ENCODE data around the gene LRRC51.

Gene LRRC51

DNA sequence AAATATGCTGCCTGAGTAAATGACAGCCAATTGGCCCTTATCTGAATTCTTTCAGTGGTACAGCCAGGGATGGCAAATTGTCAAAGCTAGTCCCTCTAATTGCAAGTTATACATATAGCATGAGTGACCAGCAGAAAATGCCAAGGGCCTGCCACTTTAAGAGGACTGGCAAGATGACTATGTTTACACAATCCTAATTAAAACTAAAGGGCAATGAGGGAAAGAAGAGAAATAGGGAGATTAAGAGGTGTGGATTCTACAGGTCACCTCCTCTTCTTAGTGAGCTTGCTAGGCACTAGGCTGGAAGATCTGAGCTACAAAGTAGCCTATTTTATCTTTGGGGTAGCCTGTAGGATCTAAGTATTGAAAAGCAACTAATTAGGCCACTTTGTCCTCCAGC, 13.8 kb upstream of the LRRC51 start:
- Histone ChIP-seq H3K9ac (ENCODE audit: insufficient read length) (no peak overlapping the region), H3K4me3 (no peak overlapping the region), H3K27ac (no peak overlapping the region), H3K9me3 (ENCODE audit: low read depth, low read length) (no peaks in the 10 kb centered on the region), H3K36me3 (ENCODE audit: insufficient read depth, low read length) (peaks cover 16% of the 10 kb centered on the region)
- TF ChIP-seq FOXP2 (optimal IDR thresholded peaks at IDR 0.05; ENCODE audit: control extremely low read depth, extremely low read length, insufficient read depth) (no peak), EZH2 (IDR thresholded peaks at IDR 0.05) (no peak), POLR2AphosphoS5 (IDR thresholded peaks at IDR 0.05; ENCODE audit: borderline replicate concordance, low read depth, low read length) (no peak)
- no peak for DNase-seq (ENCODE audit: low read depth, low spot score)

DNA sequence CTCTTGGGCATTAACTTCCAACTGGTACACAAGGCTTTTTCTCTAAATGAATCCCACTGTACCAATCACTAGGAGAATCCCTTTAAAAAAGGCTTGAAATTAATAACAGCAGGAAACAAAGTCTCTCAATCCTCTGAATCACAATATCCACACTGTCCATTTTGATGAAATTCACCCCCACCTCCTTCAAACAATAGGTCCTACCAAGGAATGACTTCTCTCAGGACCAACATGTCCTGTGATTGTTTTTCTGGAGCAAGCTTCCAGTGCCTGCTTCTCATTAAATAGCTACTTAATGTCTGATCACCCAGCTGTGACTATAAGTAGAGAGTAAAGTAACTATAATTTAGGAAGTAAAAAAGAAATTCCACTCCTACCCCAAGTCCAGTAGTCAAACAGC, 13.4 kb upstream of the LRRC51 start:
- TF ChIP-seq POLR2AphosphoS5 (IDR thresholded peaks at IDR 0.05; ENCODE audit: borderline replicate concordance, low read depth, low read length) (no peak), FOXP2 (optimal IDR thresholded peaks at IDR 0.05; ENCODE audit: control extremely low read depth, extremely low read length, insufficient read depth) (no peak), EZH2 (IDR thresholded peaks at IDR 0.05) (no peak)
- no peak overlapping the region for H3K9ac ChIP-seq (ENCODE audit: insufficient read length)
- no peak overlapping the region for H3K27ac ChIP-seq
- H3K36me3 ChIP-seq (ENCODE audit: insufficient read depth, low read length): peaks cover 13% of the 10 kb centered on the region
- no peak for DNase-seq (ENCODE audit: low read depth, low spot score)
- H3K9me3 ChIP-seq (ENCODE audit: low read depth, low read length): no peaks in the 10 kb centered on the region
- no peak overlapping the region for H3K4me3 ChIP-seq

DNA sequence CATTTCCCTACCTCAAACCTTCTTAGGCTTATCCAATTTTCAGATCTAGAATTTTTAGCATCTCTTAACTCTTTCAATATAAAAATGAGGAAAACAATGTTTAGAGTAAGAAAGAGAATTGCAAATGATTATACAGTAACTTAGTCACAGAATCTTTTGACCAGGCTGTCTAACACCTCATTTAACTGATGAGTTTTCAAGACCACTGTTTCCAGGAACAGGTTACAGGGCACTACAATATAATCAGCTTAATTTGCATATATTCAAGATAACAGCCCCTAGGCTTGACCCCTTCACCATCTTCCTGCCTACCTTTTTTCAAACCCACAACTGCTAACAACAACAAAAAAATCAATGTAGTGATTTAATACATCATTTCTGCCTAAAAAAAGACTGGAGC, 13.0 kb upstream of the LRRC51 start:
- TF ChIP-seq POLR2AphosphoS5 (IDR thresholded peaks at IDR 0.05; ENCODE audit: borderline replicate concordance, low read depth, low read length) (no peak), EZH2 (IDR thresholded peaks at IDR 0.05) (no peak)
- Histone ChIP-seq H3K4me3 (no peak overlapping the region), H3K9me3 (ENCODE audit: low read depth, low read length) (no peaks in the 10 kb centered on the region), H3K27ac (no peak overlapping the region), H3K9ac (ENCODE audit: insufficient read length) (no peak overlapping the region), H3K36me3 (ENCODE audit: insufficient read depth, low read length) (peaks cover 9% of the 10 kb centered on the region)
- DNase-seq (ENCODE audit: low read depth, low spot score): no peak

DNA sequence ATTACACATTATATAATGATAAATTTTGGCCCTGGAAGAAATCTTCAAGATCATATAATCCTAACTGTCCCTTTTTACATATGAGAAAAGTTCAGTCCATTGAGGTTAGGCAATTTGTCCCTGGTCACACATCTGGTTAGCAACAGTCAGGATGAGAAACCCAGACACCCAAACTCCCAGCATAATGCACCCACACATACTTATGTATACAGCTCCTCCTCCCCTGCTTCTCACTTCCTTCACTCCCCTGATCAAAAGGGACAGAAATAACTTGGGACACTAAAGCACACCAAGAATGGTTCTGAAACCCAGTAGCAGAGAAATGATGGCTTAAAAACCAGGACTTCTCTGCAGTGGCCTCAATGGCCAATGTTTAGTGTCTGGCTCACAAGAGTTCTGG, 11.4 kb upstream of the LRRC51 start:
- no peak overlapping the region for H3K27ac ChIP-seq
- H3K4me3 ChIP-seq: no peak overlapping the region
- no peak for TF ChIP-seq POLR2AphosphoS5 (IDR thresholded peaks at IDR 0.05; ENCODE audit: borderline replicate concordance, low read depth, low read length)
- no peak for TF ChIP-seq FOXP2 (optimal IDR thresholded peaks at IDR 0.05; ENCODE audit: control extremely low read depth, extremely low read length, insufficient read depth)
- no peak for TF ChIP-seq EZH2 (IDR thresholded peaks at IDR 0.05)
- no peak overlapping the region for H3K9ac ChIP-seq (ENCODE audit: insufficient read length)
- no peaks in the 10 kb centered on the region for H3K9me3 ChIP-seq (ENCODE audit: low read depth, low read length)
- H3K36me3 ChIP-seq (ENCODE audit: insufficient read depth, low read length): peaks cover 9% of the 10 kb centered on the region
- DNase-seq (ENCODE audit: low read depth, low spot score): no peak

DNA sequence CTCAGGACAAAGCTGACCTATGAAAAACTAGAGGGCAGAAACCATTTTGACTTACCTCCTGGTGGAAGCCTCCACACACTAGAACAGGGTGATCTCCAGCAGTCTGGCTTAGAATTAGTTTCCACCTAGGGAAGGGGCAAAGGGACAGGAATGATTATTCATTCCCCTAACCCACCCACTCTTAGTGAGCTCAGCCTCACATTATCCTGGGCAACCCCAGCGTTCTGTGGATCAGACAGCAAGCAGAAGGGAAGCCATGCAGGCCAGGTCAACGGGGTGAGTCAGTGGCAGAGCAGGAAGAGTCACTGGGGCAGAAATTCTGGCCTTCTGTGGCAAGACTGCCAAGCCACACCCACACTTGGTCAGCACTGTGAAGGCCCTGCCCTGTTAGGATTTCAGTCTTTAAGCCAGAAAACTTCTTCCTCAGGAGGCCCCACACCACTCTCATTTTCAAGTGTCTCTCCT, 10.8 kb upstream of the LRRC51 start:
- H3K36me3 ChIP-seq (ENCODE audit: insufficient read depth, low read length): peaks cover 9% of the 10 kb centered on the region
- no peak overlapping the region for H3K4me3 ChIP-seq
- no peak for DNase-seq (ENCODE audit: low read depth, low spot score)
- no peak overlapping the region for H3K9ac ChIP-seq (ENCODE audit: insufficient read length)
- no peaks in the 10 kb centered on the region for H3K9me3 ChIP-seq (ENCODE audit: low read depth, low read length)
- H3K27ac ChIP-seq: no peak overlapping the region
- TF ChIP-seq EZH2 (IDR thresholded peaks at IDR 0.05) (no peak), POLR2AphosphoS5 (IDR thresholded peaks at IDR 0.05; ENCODE audit: borderline replicate concordance, low read depth, low read length) (no peak), FOXP2 (optimal IDR thresholded peaks at IDR 0.05; ENCODE audit: control extremely low read depth, extremely low read length, insufficient read depth) (no peak)

DNA sequence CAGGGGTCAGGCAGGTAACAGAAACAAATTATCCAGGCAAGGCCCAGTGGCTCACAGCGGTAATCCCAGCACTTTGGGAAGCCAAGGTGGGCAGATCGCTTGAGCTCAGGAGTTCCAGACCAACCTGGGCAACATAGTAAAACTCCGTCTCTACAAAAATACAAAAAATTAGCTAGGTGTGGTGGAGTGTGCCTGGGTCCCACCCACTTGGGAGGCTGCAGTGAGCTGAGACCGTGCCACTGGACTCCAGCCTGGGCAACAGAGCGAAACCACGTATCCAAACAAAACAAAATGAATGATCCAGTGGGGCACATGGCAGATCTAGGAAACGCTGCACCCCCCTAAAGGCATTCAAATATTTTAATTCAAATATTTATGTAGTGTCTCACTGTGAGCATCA, 10.2 kb upstream of the LRRC51 start:
- no peak for DNase-seq (ENCODE audit: low read depth, low spot score)
- Histone ChIP-seq H3K9ac (ENCODE audit: insufficient read length) (no peak overlapping the region), H3K9me3 (ENCODE audit: low read depth, low read length) (no peaks in the 10 kb centered on the region), H3K36me3 (ENCODE audit: insufficient read depth, low read length) (peaks cover 11% of the 10 kb centered on the region), H3K4me3 (no peak overlapping the region), H3K27ac (no peak overlapping the region)
- TF ChIP-seq FOXP2 (optimal IDR thresholded peaks at IDR 0.05; ENCODE audit: control extremely low read depth, extremely low read length, insufficient read depth) (no peak), POLR2AphosphoS5 (IDR thresholded peaks at IDR 0.05; ENCODE audit: borderline replicate concordance, low read depth, low read length) (no peak), EZH2 (IDR thresholded peaks at IDR 0.05) (no peak)

DNA sequence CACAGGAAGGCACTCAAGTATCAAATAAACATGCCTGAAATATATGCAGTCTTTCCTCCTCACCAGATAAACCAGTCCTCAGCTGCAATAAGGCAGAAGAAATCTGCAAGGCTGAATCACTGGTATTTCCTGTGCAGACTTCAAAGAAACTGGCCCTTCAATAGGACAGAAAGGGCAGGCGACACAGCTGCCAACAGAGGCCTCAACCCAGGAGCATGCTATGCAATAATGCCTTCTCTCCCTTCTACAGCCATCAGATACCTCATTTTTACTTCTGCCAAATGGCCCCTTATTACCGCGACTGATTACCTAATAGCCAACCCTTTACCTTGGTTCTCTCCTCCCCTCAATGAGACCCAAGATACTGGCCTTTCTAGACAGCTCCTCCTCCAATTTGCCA, 8.3 kb upstream of the LRRC51 start:
- no peak overlapping the region for H3K9ac ChIP-seq (ENCODE audit: insufficient read length)
- DNase-seq (ENCODE audit: low read depth, low spot score): no peak
- H3K4me3 ChIP-seq: no peak overlapping the region

DNA sequence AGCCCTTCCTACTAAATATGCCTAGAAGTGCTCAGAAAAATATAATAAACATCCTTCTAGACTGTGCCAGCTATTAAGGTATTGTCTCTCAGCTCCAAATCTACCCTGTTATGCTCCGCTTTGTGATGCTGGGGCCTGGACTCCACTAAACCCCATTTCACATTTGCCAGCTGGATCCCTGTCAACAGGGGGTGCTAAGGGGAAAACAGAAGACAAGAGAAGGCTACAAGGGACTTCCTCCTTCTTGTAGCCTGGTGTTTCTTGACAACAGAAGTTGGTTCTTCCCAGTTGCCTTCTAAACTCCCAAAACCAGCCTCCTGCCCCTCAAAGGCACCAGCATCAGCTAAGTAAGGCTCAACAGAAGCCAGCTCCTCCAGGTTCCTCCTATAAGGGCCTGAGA, 5.5 kb upstream of the LRRC51 start:
- Histone ChIP-seq H3K36me3 (ENCODE audit: insufficient read depth, low read length) (peaks cover 13% of the 10 kb centered on the region), H3K27ac (0 out of 2 replicates have a peak overlapping the region, but pooled peaks have one; percentile 8)

More for the DNA sequence above, 8.3 kb upstream of the LRRC51 start:
- no peak for TF ChIP-seq EZH2 (IDR thresholded peaks at IDR 0.05)
- no peak for TF ChIP-seq POLR2AphosphoS5 (IDR thresholded peaks at IDR 0.05; ENCODE audit: borderline replicate concordance, low read depth, low read length)
- TF ChIP-seq FOXP2 (optimal IDR thresholded peaks at IDR 0.05; ENCODE audit: control extremely low read depth, extremely low read length, insufficient read depth): no peak
- H3K36me3 ChIP-seq (ENCODE audit: insufficient read depth, low read length): peaks cover 17% of the 10 kb centered on the region
- no peak overlapping the region for H3K27ac ChIP-seq
- no peaks in the 10 kb centered on the region for H3K9me3 ChIP-seq (ENCODE audit: low read depth, low read length)

DNA sequence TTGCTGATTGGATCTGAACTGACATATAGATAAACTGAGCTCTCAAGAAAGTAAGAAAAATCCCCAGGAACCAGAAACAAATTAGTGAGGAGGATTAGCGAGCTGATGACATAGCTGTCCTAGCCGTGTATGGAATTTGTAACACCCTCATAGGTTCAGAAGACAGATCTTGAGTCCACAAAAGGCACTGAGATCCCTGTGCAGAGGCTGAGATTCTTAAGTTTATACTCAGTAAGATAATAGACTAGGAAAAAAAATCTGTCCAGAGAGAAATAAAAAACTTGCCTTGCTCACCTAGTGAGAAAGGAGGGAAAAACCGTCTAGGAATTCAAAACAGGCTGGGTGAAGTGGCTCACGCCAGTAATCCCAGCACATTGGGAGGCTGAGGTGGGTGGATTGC, 4.9 kb upstream of the LRRC51 start:
- no peak overlapping the region for H3K9ac ChIP-seq (ENCODE audit: insufficient read length)
- no peaks in the 10 kb centered on the region for H3K9me3 ChIP-seq (ENCODE audit: low read depth, low read length)
- TF ChIP-seq EZH2 (IDR thresholded peaks at IDR 0.05) (no peak), POLR2AphosphoS5 (IDR thresholded peaks at IDR 0.05; ENCODE audit: borderline replicate concordance, low read depth, low read length) (no peak), FOXP2 (optimal IDR thresholded peaks at IDR 0.05; ENCODE audit: control extremely low read depth, extremely low read length, insufficient read depth) (no peak)
- H3K27ac ChIP-seq: 0 out of 2 replicates have a peak overlapping the region, but pooled peaks have one; percentile 8
- no peak for DNase-seq (ENCODE audit: low read depth, low spot score)
- H3K4me3 ChIP-seq: no peak overlapping the region
- peaks cover 13% of the 10 kb centered on the region for H3K36me3 ChIP-seq (ENCODE audit: insufficient read depth, low read length)

More for the DNA sequence above, 5.5 kb upstream of the LRRC51 start:
- Histone ChIP-seq H3K9me3 (ENCODE audit: low read depth, low read length) (no peaks in the 10 kb centered on the region), H3K4me3 (no peak overlapping the region), H3K9ac (ENCODE audit: insufficient read length) (no peak overlapping the region)
- no peak for TF ChIP-seq FOXP2 (optimal IDR thresholded peaks at IDR 0.05; ENCODE audit: control extremely low read depth, extremely low read length, insufficient read depth)
- TF ChIP-seq POLR2AphosphoS5 (IDR thresholded peaks at IDR 0.05; ENCODE audit: borderline replicate concordance, low read depth, low read length): no peak
- no peak for TF ChIP-seq EZH2 (IDR thresholded peaks at IDR 0.05)
- DNase-seq (ENCODE audit: low read depth, low spot score): no peak
